HG03460 (cell line): Measurements from ENCODE around the gene AKAP1.
"Not testable (repeated sequence)": the region's sequence is repeated elsewhere in the genome, so short reads cannot be mapped to it uniquely, and the experiment has no call there.

ENCODE experiments used
- ATAC-seq: cut with Tn5 transposase; IDR thresholded peaks from one replicate; pipeline ENCODE4 v1.9.1; 2021; ENCODE audit not compliant: unreplicated experiment

AKAP1 gene

GRCh38 chr17:57075785-57076184 is 9.3 kb upstream of the AKAP1 start:
- no peak for ATAC-seq

GRCh38 chr17:57077000-57077399 is 8.0 kb upstream of the AKAP1 start:
- no peak for ATAC-seq

GRCh38 chr17:57078274-57078673 is 6.8 kb upstream of the AKAP1 start:
- no peak for ATAC-seq

GRCh38 chr17:57080718-57081117 is 4.3 kb upstream of the AKAP1 start:
- ATAC-seq = no peak

GRCh38 chr17:57082441-57082840 is 2.6 kb upstream of the AKAP1 start:
- no peak for ATAC-seq

GRCh38 chr17:57084361-57084801 is 665 bp upstream of the AKAP1 start:
- ATAC-seq = peak; percentile 29

- peak; percentile 37 for ATAC-seq
Observed at GRCh38 chr17:57085448-57086068, 512 bp downstream of the AKAP1 start.

GRCh38 chr17:57086069-57086930 is 1.3 kb downstream of the AKAP1 start:
- ATAC-seq = no peak

GRCh38 chr17:57088298-57088697 is 3.3 kb downstream of the AKAP1 start:
- no peak for ATAC-seq

- no peak for ATAC-seq
Observed at GRCh38 chr17:57089391-57089790, 4.3 kb downstream of the AKAP1 start.

- no peak for ATAC-seq
Observed at GRCh38 chr17:57090560-57091185, 5.6 kb downstream of the AKAP1 start.

- ATAC-seq = no peak
Observed at GRCh38 chr17:57091186-57091618, 6.2 kb downstream of the AKAP1 start.

GRCh38 chr17:57092171-57092570 is 7.1 kb downstream of the AKAP1 start:
- ATAC-seq = no peak

GRCh38 chr17:57092779-57093178 is 7.7 kb downstream of the AKAP1 start:
- ATAC-seq = no peak

GRCh38 chr17:57096472-57097202 is 11.6 kb downstream of the AKAP1 start:
- ATAC-seq = no peak

- no peak for ATAC-seq
Observed at GRCh38 chr17:57097832-57098421, 12.9 kb downstream of the AKAP1 start.

- ATAC-seq = peak; percentile 86
Observed at GRCh38 chr17:57099165-57099564, 14.1 kb downstream of the AKAP1 start.

- ATAC-seq = no peak
Observed at GRCh38 chr17:57102122-57102521, 17.1 kb downstream of the AKAP1 start.

- not testable (repeated sequence) for ATAC-seq
Observed at GRCh38 chr17:57102660-57103059, 17.6 kb downstream of the AKAP1 start.

- ATAC-seq = no peak
Observed at GRCh38 chr17:57104461-57105175, 19.6 kb downstream of the AKAP1 start.
